Nephron progenitor cell (in vitro differentiated cells): ENCODE data around the gene SPDEF.
A peak's percentile ranks its signal among the peaks of the same experiment; 100 is the strongest.

ENCODE experiments used
- DNase-seq: peaks from one replicate; pipeline ENCODE4 v3.0.0; 2021
- H3K27ac Mint-ChIP-seq: 2 replicates; pipeline ENCODE4 v1.8.0; 2021; ENCODE audit warnings: mild to moderate bottlenecking, moderate library complexity, mixed read lengths
- H3K27me3 Mint-ChIP-seq: 2 replicates; pipeline ENCODE4 v1.8.0; 2021; ENCODE audit warnings: mild to moderate bottlenecking, low read depth, mixed read lengths; ENCODE audit not compliant: poor library complexity
- H3K36me3 Mint-ChIP-seq: 2 replicates; pipeline ENCODE4 v1.8.0; 2021; ENCODE audit warnings: low read depth, mixed read lengths
- H3K4me1 Mint-ChIP-seq: 2 replicates; pipeline ENCODE4 v1.8.0; 2021; ENCODE audit warnings: mixed read lengths
- H3K4me3 Mint-ChIP-seq: 2 replicates; pipeline ENCODE4 v1.8.0; 2021; ENCODE audit warnings: mild to moderate bottlenecking, moderate library complexity, mixed read lengths
- H3K9me3 Mint-ChIP-seq: 2 replicates; pipeline ENCODE4 v1.8.0; 2021; ENCODE audit warnings: mild to moderate bottlenecking, moderate library complexity, mixed read lengths
- CTCF ChIP-seq: fragments of 200-600 bp; sonication (generic); IDR thresholded peaks from 2 replicates; pipeline ENCODE4 v1.5.0; 2021; ENCODE audit warnings: antibody characterized with exemption

SPDEF gene

GRCh38 chr6:34592208-34592952 is 36.3 kb upstream of the SPDEF start:
- Mint-ChIP-seq H3K4me1 (peaks cover 64% of the 10 kb centered on the region), H3K9me3 (no peaks in the 10 kb centered on the region), H3K36me3 (no peaks in the 10 kb centered on the region), H3K27ac (no peak overlapping the region), H3K27me3 (peaks cover 2% of the 10 kb centered on the region), H3K4me3 (no peak overlapping the region)
- TF ChIP-seq CTCF: no peak
- DNase-seq: no peak

DNA sequence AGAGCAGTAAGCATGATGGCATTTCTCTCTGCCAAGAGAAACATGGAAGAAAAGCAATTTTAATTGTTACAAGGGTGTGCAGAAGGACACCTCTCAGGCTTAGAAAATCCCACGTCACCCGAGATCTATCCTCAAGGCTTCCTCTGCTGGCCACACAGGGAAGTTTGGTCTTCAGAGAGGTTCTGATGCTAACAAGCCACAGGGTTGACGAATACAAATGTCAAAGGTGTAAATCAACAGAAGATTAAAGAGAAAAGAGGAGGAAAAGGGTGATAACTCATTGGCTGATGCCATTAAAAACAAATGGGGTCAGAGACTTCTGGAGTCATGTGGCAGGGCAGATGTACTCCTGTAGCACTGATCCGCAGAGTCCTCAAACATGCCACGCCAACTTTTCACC is 33.6 kb upstream of the SPDEF start:
- DNase-seq: no peak
- Mint-ChIP-seq H3K27me3 (peaks cover 2% of the 10 kb centered on the region), H3K27ac (peak overlapping the region; percentile 32), H3K4me3 (peak overlapping the region; percentile 34), H3K36me3 (no peaks in the 10 kb centered on the region), H3K4me1 (peaks cover 85% of the 10 kb centered on the region), H3K9me3 (no peaks in the 10 kb centered on the region)
- TF ChIP-seq CTCF: peak; percentile 30

- Mint-ChIP-seq H3K27me3 (peaks cover 2% of the 10 kb centered on the region), H3K36me3 (no peaks in the 10 kb centered on the region), H3K4me3 (no peak overlapping the region), H3K4me1 (peaks cover 89% of the 10 kb centered on the region), H3K27ac (peak overlapping the region; percentile 71), H3K9me3 (no peaks in the 10 kb centered on the region)
- TF ChIP-seq CTCF: no peak
- no peak for DNase-seq
Measured at GRCh38 chr6:34589140-34589539, 33.0 kb upstream of the SPDEF start.

- no peak for TF ChIP-seq CTCF
- Mint-ChIP-seq H3K4me1 (peaks cover 81% of the 10 kb centered on the region), H3K27ac (peak overlapping the region; percentile 16), H3K4me3 (no peak overlapping the region), H3K27me3 (peaks cover 2% of the 10 kb centered on the region), H3K9me3 (no peaks in the 10 kb centered on the region), H3K36me3 (no peaks in the 10 kb centered on the region)
- no peak for DNase-seq
Measured at GRCh38 chr6:34587851-34588250, 31.7 kb upstream of the SPDEF start.

- no peak for TF ChIP-seq CTCF
- no peak overlapping the region for H3K27ac Mint-ChIP-seq
- peaks cover 76% of the 10 kb centered on the region for H3K4me1 Mint-ChIP-seq
- no peaks in the 10 kb centered on the region for H3K9me3 Mint-ChIP-seq
- peaks cover 2% of the 10 kb centered on the region for H3K27me3 Mint-ChIP-seq
- H3K4me3 Mint-ChIP-seq: no peak overlapping the region
- H3K36me3 Mint-ChIP-seq: no peaks in the 10 kb centered on the region
- no peak for DNase-seq
Measured at GRCh38 chr6:34587325-34587724, 31.2 kb upstream of the SPDEF start.
